ENCODE results near the gene BTBD7. TPM values are rescaled to one million over a fixed set of nuclear protein-coding genes. Genes with fewer than 3 reads are reported as not detected.

Gene BTBD7
- total RNA-seq, 1 experiment from 2014 or later = 30.8 TPM

DNA sequence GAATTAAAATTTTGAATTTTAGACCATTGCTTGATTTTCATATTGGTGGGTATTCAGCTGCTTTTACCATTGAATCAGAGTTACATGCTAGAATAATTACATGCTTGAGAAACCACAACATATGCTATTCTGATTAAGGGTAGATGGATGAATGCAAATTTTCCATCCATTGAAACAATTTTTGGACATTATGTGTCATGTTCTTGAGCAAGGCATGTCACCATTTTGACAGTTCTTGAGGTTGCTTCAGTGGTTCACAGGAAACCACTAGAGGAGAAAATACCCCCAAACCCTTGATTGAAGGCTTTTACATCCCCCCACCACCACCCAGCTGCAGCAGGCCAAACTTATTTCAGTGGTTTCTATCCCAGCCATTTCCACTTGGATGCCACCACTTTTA is 112.3 kb downstream of the BTBD7 start:
- Histone ChIP-seq H3K4me3 (replicated peaks in 1 of 2; ENCODE audit: low read depth in 1 of 2, low read length in 2 of 2) (no peak overlapping the region), H3K27ac (ENCODE audit: low read depth, low read length) (no peak overlapping the region), H3K4me1 (ENCODE audit: control insufficient read depth in 1 of 2, insufficient read depth in 2 of 2, low read length in 2 of 2) (no peaks in the 10 kb centered on the region), H3K79me2 (ENCODE audit: insufficient read depth, low read length) (no peaks in the 10 kb centered on the region), H4K20me1 (ENCODE audit: insufficient read depth) (no peaks in the 10 kb centered on the region), H2AFZ (ENCODE audit: low read depth, low read length, poor library complexity, severe bottlenecking) (no peak overlapping the region), H3K4me2 (ENCODE audit: low read length) (no peak overlapping the region), H3K9me3 (ENCODE audit: control insufficient read depth in 1 of 2, insufficient read depth in 1 of 2, low read depth in 1 of 2, low read length in 2 of 2) (no peaks in the 10 kb centered on the region), H3K27me3 (ENCODE audit: insufficient read depth, low read length) (no peaks in the 10 kb centered on the region), H3K36me3 (ENCODE audit: control insufficient read depth in 1 of 2, insufficient read depth in 2 of 2, low read length in 2 of 2) (peaks cover 11 to 26% of the 10 kb centered on the region in 2 experiments), H3K9me2 (ENCODE audit: insufficient read depth) (no peaks in the 10 kb centered on the region), H3K9ac (ENCODE audit: low read length) (no peak overlapping the region)
- POLR2A ChIA-PET = no interaction called here
- TF ChIP-seq ZFX (IDR thresholded peaks at IDR 0.05) (no peak), FOSL1 (IDR thresholded peaks at IDR 0.05; ENCODE audit: low read depth) (no peak), RAD21 (IDR thresholded peaks at IDR 0.05; ENCODE audit: low read depth) (no peak), EGR1 (IDR thresholded peaks at IDR 0.05; ENCODE audit: low read depth) (no peak), POLR2AphosphoS5 (IDR thresholded peaks at IDR 0.05; ENCODE audit: low read depth, low read length) (no peak), ZNF274 (IDR thresholded peaks at IDR 0.05; ENCODE audit: low read depth, low read length) (no peak), CEBPB (IDR thresholded peaks at IDR 0.05; ENCODE audit: low read depth) (no peak), EZH2 (IDR thresholded peaks at IDR 0.05) (no peak), TCF7L2 (IDR thresholded peaks at IDR 0.05; ENCODE audit: borderline replicate concordance, extremely low read depth, insufficient read depth, insufficient read length) (no peak), CBX3 (IDR thresholded peaks at IDR 0.05; ENCODE audit: low read depth) (no peak), SIN3A (IDR thresholded peaks at IDR 0.05; ENCODE audit: low read depth) (no peak)
- TF ChIP-seq, protein P1, sequence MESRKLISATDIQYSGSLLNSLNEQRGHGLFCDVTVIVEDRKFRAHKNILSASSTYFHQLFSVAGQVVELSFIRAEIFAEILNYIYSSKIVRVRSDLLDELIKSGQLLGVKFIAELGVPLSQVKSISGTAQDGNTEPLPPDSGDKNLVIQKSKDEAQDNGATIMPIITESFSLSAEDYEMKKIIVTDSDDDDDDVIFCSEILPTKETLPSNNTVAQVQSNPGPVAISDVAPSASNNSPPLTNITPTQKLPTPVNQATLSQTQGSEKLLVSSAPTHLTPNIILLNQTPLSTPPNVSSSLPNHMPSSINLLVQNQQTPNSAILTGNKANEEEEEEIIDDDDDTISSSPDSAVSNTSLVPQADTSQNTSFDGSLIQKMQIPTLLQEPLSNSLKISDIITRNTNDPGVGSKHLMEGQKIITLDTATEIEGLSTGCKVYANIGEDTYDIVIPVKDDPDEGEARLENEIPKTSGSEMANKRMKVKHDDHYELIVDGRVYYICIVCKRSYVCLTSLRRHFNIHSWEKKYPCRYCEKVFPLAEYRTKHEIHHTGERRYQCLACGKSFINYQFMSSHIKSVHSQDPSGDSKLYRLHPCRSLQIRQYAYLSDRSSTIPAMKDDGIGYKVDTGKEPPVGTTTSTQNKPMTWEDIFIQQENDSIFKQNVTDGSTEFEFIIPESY (IDR thresholded peaks at IDR 0.05; ENCODE audit: extremely low read depth, insufficient replicate concordance, low read length) = no peak
- TF ChIP-seq, protein P2, sequence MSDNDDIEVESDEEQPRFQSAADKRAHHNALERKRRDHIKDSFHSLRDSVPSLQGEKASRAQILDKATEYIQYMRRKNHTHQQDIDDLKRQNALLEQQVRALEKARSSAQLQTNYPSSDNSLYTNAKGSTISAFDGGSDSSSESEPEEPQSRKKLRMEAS (IDR thresholded peaks at IDR 0.05) = no peak
- RAD21 ChIA-PET (ENCODE audit: low non-redundant PET in 1 of 2, low total read pairs in 2 of 2, uncharacterized antibody in 2 of 2, unreplicated experiment in 2 of 2) = no interaction called here
- BruUV-seq (replicated peaks) = no TSS peak
- DNase-seq (ENCODE audit: low read depth, low spot score) (no peak), ATAC-seq (no peak)
- CTCF ChIA-PET = interaction anchor here (0.7 kb wide), 1 partner anchor 948 kb away, joined by 3 read pairs; no protein-coding TSS in a partner anchor
- intact Hi-C loops (cut with micrococcal nuclease) = no loop called here
